Breast epithelium (tissue), 4 donors: ENCODE measurements around the gene FSTL5. TPM values are rescaled to one million over a fixed set of nuclear protein-coding genes. Genes with fewer than 3 reads are reported as not detected.

Source experiments
- DNase-seq, 2 donors: peaks; one replicate each; pipeline ENCODE4 v3.0.0-alpha.2; 2019; ENCODE audit warnings: low spot score in 2 of 2
- H3K27ac ChIP-seq, 2 donors: fragments of 200-600 bp; sonication (generic) in 1 of 2; one replicate each; pipeline ENCODE4 v1.5.1; 2016 to 2019; ENCODE audit warnings: mild to moderate bottlenecking in 1 of 2
- H3K27me3 ChIP-seq, 2 donors: fragments of 200-600 bp; sonication (generic) in 1 of 2; one replicate each; pipeline versions ENCODE4 v1.5.1 to v1.6.0; 2017 to 2019; ENCODE audit warnings: control low read depth in 1 of 2, mild to moderate bottlenecking in 1 of 2
- H3K36me3 ChIP-seq: fragments of 200-600 bp; one replicate; pipeline ENCODE4 v1.5.1; 2019
- H3K4me1 ChIP-seq, 2 donors: fragments of 200-600 bp; sonication (generic); one replicate each; pipeline ENCODE4 v1.5.1; 2016 to 2019; ENCODE audit warnings: control low read depth in 1 of 2
- H3K4me3 ChIP-seq, 3 donors: fragments of 200-600 bp; sonication (generic); 1 replicate in 2 of 3; 2 replicates in 1 of 3; pipeline ENCODE4 v1.5.1; 2016 to 2019; ENCODE audit warnings: mild to moderate bottlenecking in 3 of 3, moderate library complexity in 2 of 3
- H3K9me3 ChIP-seq, 2 donors: fragments of 200-600 bp; sonication (generic) in 1 of 2; one replicate each; pipeline ENCODE4 v1.5.1; 2016 to 2019; ENCODE audit warnings: control low read depth in 1 of 2
- POLR2A ChIP-seq: fragments of 450-650 bp; IDR thresholded peaks from one replicate; pipeline ENCODE4 v1.6.1; 2016; ENCODE audit warnings: antibody characterized with exemption, mild to moderate bottlenecking, moderate library complexity
- POLR2AphosphoS5 ChIP-seq, 3 donors: sonication (generic); formaldehyde crosslinking; IDR thresholded peaks; one replicate each; pipeline ENCODE4 v1.6.1; 2017; ENCODE audit warnings: antibody characterized with exemption in 3 of 3
- intact Hi-C: fragments of 100-400 bp; cut with DNase I; formaldehyde crosslinking; loops from one replicate; pipeline ENCODE4 v1.15.1; 2023; ENCODE audit warnings: low total_unique reads
- total RNA-seq, 3 donors: library from RNA; depleted of rRNA; stranded (reverse); fragments of >200 nt; gene quantifications; one replicate each; pipeline ENCODE4 v1.1.0, GENCODE V29; 2016
- TF ChIP-seq, protein P1 (sequence below), 3 donors: fragments of 450-650 bp; IDR thresholded peaks; one replicate each; pipeline ENCODE4 v1.5.1; 2016 to 2017; ENCODE audit warnings: antibody characterized with exemption in 3 of 3, mild to moderate bottlenecking in 3 of 3, moderate library complexity in 3 of 3

FSTL5 gene
- total RNA-seq, 3 donors from 2014 or later = not detected

DNA sequence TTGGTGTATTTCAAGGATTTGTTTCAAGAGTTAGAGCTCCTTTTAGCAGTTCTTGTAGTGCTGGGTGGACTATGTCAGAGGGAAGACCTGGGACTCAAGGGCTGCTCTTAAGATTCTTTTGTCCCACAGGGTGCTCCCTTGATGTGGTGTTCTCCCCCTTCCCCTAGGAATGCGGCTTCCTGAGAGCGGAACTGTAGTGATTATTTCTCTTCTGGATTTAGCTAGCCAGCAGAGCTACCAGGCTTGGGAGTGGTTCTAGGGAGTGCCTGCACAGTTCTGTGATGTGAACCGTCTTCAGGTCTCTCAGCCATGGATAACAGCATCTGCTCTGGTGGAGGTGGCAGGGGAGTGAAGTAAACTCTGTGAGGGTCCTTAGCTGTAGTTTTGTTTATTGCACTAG, 336.8 kb downstream of the FSTL5 start:
- Histone ChIP-seq H3K4me3 (no peak overlapping the region), H3K4me1 (no peaks in the 10 kb centered on the region), H3K9me3 (peaks cover 10 to 17% of the 10 kb centered on the region in 2 donors), H3K36me3 (no peaks in the 10 kb centered on the region), H3K27me3 (no peaks in the 10 kb centered on the region), H3K27ac (no peak overlapping the region)
- DNase-seq = no peak
- TF ChIP-seq POLR2A = no peak
- TF ChIP-seq POLR2AphosphoS5 (IDR thresholded peaks at IDR 0.05) = no peak
- intact Hi-C loops = loop anchor here (1.0 kb wide), 1 partner anchor 10 kb away; no protein-coding TSS in a partner anchor

DNA sequence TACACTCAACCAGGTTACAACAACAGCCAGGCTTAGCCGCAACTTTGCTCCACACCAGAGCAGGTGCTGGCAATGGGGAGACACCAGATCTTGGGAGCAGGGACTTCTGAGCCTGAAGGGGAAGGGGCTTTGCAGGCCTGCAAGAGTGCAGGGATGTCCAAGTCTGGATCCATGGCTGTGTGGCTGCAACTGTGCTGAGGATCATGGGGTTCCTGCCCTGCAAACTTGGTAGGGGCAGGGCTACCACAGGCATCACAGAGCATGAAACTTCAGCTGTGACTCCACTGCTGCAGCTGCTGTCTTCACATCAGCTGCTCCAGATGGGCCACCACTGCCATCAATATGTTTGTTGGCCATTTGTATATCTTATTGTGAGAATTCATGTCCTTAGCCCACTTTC, 340.4 kb downstream of the FSTL5 start:
- H3K27me3 ChIP-seq = no peaks in the 10 kb centered on the region
- no peak overlapping the region for H3K27ac ChIP-seq
- DNase-seq = no peak
- peaks cover 4% of the 10 kb centered on the region for H3K36me3 ChIP-seq
- peaks cover 10 to 23% of the 10 kb centered on the region in 2 donors for H3K9me3 ChIP-seq
- no peak overlapping the region for H3K4me3 ChIP-seq
- TF ChIP-seq, protein P1, sequence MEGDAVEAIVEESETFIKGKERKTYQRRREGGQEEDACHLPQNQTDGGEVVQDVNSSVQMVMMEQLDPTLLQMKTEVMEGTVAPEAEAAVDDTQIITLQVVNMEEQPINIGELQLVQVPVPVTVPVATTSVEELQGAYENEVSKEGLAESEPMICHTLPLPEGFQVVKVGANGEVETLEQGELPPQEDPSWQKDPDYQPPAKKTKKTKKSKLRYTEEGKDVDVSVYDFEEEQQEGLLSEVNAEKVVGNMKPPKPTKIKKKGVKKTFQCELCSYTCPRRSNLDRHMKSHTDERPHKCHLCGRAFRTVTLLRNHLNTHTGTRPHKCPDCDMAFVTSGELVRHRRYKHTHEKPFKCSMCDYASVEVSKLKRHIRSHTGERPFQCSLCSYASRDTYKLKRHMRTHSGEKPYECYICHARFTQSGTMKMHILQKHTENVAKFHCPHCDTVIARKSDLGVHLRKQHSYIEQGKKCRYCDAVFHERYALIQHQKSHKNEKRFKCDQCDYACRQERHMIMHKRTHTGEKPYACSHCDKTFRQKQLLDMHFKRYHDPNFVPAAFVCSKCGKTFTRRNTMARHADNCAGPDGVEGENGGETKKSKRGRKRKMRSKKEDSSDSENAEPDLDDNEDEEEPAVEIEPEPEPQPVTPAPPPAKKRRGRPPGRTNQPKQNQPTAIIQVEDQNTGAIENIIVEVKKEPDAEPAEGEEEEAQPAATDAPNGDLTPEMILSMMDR (IDR thresholded peaks at IDR 0.05) = no peak
- TF ChIP-seq POLR2AphosphoS5 (IDR thresholded peaks at IDR 0.05) (no peak), POLR2A (no peak)
- no peaks in the 10 kb centered on the region for H3K4me1 ChIP-seq
- intact Hi-C loops = no loop called here

DNA sequence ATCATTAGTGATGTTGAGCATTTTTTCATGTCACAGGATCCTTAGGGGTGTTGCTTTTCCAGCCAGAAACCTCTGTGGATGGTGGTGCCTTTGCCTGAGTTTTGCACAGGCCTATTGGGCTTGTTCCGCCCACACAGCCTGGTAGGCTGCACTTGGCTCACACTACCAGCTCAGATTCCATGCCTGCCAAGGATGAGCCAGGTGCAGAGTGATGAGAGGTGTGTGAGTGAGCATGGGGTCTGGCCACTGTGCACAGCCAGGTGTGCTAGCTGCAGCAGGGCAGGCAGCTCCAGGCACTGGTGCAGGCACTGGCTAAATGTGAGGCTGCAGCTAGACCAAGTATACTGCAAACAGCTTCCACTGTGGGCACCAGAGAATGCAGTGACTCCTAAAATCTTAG, 341.6 kb downstream of the FSTL5 start:
- DNase-seq = no peak
- Histone ChIP-seq H3K27me3 (no peaks in the 10 kb centered on the region), H3K27ac (no peak overlapping the region), H3K4me1 (no peaks in the 10 kb centered on the region), H3K4me3 (no peak overlapping the region), H3K36me3 (peaks cover 4% of the 10 kb centered on the region), H3K9me3 (peaks cover 10 to 23% of the 10 kb centered on the region in 2 donors)
- TF ChIP-seq POLR2A (no peak), POLR2AphosphoS5 (IDR thresholded peaks at IDR 0.05) (no peak)
- TF ChIP-seq, protein P1 (IDR thresholded peaks at IDR 0.05) = no peak
- intact Hi-C loops = no loop called here

DNA sequence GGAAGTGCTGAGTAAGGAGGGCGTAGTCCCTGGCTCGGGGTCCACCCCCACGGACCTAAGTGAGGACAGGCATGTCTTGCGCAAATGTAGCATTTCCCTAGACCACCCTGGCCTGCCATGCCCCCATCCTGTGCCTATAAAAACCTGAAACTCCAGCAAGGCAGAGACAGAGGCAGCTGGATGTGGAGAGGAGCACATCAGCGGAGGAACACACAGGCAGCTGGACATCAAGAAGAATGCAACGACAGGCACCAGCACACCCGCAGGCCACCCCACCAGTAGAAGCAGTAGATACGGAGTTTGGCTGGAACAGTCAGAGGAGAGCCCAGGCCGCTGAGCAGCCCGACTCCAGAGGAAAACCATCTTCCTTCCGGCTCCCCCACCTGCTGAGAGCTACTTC, 345.9 kb downstream of the FSTL5 start:
- H3K4me1 ChIP-seq = no peaks in the 10 kb centered on the region
- H3K27me3 ChIP-seq = no peaks in the 10 kb centered on the region
- DNase-seq = no peak
- intact Hi-C loops = loop anchor here (1.0 kb wide), 1 partner anchor 9 kb away; no protein-coding TSS in a partner anchor
- no peak overlapping the region for H3K4me3 ChIP-seq
- peaks cover 8 to 15% of the 10 kb centered on the region in 2 donors for H3K9me3 ChIP-seq
- TF ChIP-seq POLR2A = no peak
- H3K36me3 ChIP-seq = peaks cover 4% of the 10 kb centered on the region
- H3K27ac ChIP-seq = no peak overlapping the region

DNA sequence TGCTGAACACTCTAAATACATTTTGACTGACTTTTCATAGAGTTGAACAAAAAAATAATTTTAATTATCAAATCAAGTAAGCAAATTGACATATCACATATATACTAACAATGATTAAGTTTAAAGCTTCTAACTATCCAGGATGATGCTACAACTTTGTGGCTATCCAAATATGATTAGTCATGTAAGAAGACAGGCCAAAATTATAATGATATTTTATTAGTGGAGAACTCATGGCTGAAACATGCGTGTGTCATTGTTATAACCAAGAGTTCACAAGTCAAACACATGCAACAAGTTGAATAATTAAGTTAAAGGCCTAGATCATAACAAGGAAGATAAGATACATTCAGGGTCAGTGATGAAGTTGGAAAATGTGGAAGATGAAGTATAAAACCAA, 346.8 kb downstream of the FSTL5 start:
- intact Hi-C loops = loop anchor here (1.0 kb wide), 1 partner anchor 10 kb away; no protein-coding TSS in a partner anchor
- DNase-seq = no peak
- no peaks in the 10 kb centered on the region for H3K4me1 ChIP-seq
- H3K9me3 ChIP-seq = peaks cover 0 to 5% of the 10 kb centered on the region in 2 donors
- no peak overlapping the region for H3K4me3 ChIP-seq
- no peak overlapping the region for H3K27ac ChIP-seq
- no peaks in the 10 kb centered on the region for H3K27me3 ChIP-seq
- TF ChIP-seq POLR2AphosphoS5 (IDR thresholded peaks at IDR 0.05) (no peak), POLR2A (no peak)
- TF ChIP-seq, protein P1 (IDR thresholded peaks at IDR 0.05) = no peak
- H3K36me3 ChIP-seq = peaks cover 4% of the 10 kb centered on the region

DNA sequence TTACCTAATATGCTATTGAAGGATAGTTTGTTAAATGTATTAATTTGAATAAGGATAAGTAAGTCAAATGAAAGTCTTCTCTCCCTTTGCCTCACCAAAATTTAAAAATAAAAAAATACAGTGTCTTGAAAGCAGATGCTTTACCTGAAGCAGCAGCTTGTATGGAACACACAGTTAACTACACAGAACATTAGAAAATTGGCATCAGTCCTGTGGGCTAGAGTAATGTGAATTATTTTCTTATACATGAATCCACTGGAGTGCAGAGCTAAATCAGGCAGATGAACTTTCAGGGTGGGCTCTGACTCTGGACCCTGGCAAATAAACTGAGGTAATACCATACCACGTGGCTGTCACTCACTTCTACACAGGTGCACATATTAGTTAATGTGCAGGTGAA, 348.0 kb downstream of the FSTL5 start:
- peaks cover 4% of the 10 kb centered on the region for H3K36me3 ChIP-seq
- H3K4me3 ChIP-seq = no peak overlapping the region
- intact Hi-C loops = no loop called here
- DNase-seq = no peak
- H3K27me3 ChIP-seq = no peaks in the 10 kb centered on the region
- TF ChIP-seq, protein P1 (IDR thresholded peaks at IDR 0.05) = no peak
- TF ChIP-seq POLR2A = no peak
- TF ChIP-seq POLR2AphosphoS5 (IDR thresholded peaks at IDR 0.05) = no peak
- no peaks in the 10 kb centered on the region for H3K9me3 ChIP-seq
- no peaks in the 10 kb centered on the region for H3K4me1 ChIP-seq
- no peak overlapping the region for H3K27ac ChIP-seq
